Mucosa of gallbladder (tissue), 1 donor: ENCODE measurements around the gene PIP5K1B. TPM values are rescaled to one million over a fixed set of nuclear protein-coding genes. Genes with fewer than 3 reads are reported as not detected.

Source experiments
- DNase-seq: peaks from one replicate; pipeline ENCODE4 v3.0.0-alpha.2; 2020; ENCODE audit warnings: low spot score
- total RNA-seq: library from RNA; stranded (reverse); gene quantifications from one replicate; pipeline ENCODE4 v1.2.1, GENCODE V29; 2021
- donor health status: DM: no; HTN: no; CAD: no.

PIP5K1B gene
- total RNA-seq, 1 donor from 2014 or later, result 14.0 TPM

DNA sequence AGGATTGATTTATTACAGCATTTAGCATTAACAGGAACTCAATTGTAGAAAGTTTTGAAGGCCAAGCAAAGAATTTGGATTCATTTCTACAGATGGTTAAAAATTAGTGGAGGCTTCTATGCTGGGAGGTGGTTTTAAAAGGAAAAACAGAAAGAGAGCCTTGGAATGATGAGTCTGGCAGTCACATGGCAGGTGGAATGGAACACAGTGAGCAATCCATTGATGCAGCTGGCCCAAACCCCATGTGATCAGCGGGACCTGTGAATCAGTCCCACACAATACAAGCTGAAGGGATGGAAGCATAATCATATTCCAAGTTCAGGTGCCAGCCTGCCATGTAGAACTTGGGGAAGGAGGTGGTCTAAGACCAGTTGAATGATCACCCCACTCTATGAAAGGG, 147.9 kb downstream of the PIP5K1B start:
- DNase-seq, result no peak

GRCh38 chr9:68859347-68859746, 154.3 kb downstream of the PIP5K1B start:
- DNase-seq, result no peak

DNA sequence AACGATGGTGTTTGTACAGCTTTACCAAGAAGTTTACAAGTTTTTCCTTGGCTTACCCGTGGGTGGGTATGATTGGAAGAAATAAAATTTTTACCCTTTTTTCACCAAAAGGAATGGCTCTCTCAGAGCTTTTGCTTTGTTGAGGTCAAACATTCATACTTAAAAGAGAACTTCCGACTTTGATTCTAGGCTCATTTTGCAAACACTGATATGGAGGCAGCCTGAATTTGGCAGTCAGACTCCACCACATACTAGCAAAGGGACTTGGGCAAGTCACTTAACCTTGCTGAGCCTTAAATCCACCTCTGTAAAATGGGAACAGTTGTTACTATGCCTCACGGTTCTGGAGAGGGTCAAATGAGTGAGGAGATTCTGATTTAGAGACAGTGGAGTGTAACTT, 155.4 kb downstream of the PIP5K1B start:
- no peak for DNase-seq

DNA sequence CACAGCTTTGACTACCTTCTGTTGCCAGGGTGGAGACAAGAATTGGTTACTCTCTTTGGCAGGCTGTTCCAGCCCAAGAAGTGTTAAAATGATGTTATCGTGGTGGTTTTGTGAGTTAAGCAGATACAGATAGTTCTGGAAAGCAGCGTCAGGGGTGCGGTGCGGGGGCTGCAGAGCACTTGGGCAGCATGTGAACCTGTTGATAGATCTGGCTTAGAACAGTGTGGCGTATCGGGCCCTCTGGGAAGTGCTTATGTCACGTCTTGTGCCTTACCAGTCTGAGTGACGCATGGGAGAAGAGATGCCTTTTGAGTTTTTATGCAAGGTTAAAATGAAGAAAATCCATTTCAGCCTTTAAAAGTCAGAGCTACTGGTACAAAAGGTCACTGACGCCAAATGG, 156.4 kb downstream of the PIP5K1B start:
- no peak for DNase-seq

DNA sequence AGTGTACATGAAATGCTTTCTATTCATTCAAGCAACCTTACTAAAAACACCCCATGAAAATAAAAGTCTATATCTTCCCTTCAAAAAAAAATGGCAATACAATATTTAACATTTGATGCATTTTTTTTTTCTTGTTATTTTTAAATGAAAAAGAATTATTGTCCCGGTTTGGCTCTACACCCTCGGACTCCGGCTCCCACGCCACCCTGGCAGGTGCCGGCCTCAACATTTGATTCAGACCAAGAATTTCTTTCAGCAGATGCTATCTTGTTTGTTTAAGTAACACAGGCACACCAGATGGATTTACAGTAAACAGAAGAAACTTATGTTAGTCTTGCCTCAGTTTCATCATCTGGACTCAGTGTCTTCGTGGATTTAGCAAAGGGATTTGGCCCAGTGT, 162.0 kb downstream of the PIP5K1B start:
- no peak for DNase-seq

DNA sequence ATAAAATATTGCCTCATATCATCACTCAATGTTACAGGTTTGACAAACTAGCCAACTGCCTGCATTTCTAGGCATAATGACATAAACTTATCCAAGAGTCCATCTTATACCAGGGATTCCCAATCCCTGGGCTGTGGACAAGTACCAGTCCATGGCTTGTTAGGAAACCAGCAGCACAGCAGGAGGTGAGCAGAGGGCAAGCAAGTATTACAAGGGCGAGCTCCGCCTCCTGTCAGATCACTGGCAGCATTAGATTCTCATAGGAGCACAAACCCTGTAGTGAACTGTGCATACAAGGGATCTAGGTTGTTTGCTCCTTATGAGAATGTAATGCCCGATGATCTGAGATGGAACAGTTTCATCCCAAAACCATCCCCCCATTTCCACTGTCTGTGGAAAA, 164.0 kb downstream of the PIP5K1B start:
- DNase-seq, result no peak

- DNase-seq, result no peak
These were observed 165.0 kb downstream of the PIP5K1B start for GRCh38 chr9:68870086-68870485.

GRCh38 chr9:68871236-68871635, 166.2 kb downstream of the PIP5K1B start:
- DNase-seq, result no peak

DNA sequence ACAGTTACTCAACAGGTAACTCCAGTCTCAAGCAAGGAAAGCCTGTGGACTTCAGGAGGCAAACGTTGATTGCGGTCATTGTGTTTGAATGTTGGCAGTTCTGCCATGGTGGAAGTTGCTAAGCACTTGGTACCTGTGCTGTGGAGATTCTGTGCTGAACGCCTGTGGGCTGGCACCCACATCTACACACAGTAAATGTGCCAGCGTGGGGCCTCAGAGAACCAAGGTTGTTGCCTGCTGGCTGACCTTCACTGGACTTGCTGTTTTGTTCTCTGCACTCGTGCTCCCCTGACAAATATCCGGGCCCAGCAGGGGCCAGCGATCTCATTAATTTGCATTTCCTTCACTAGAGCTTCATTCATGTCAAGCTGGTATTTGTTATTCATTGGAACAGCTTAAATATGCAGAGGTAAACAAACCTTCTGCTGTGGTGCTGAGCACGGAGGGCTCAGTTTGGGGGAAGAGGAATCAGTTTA, 167.0 kb downstream of the PIP5K1B start:
- DNase-seq, result no peak

DNA sequence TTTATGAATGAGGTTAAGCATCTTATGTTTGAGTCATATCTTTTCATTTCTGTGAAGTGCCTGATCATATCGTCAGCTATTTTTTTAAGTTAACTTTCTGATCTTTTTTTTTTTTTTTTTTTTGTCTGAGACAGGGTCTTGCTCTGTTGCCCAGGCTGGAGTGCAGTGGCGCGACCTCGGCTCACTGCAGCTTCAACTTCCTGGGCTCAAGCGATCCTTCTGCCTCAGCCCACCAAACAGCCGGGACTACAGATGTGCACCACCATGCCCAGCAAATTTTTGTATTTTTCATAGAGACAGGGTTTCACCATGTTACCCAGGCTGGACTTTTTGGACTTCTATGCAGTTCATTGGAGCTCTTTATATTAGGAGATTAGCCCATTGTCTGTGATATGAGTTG, 168.1 kb downstream of the PIP5K1B start:
- DNase-seq, result no peak

GRCh38 chr9:68876273-68876672, 171.2 kb downstream of the PIP5K1B start:
- DNase-seq, result no peak

DNA sequence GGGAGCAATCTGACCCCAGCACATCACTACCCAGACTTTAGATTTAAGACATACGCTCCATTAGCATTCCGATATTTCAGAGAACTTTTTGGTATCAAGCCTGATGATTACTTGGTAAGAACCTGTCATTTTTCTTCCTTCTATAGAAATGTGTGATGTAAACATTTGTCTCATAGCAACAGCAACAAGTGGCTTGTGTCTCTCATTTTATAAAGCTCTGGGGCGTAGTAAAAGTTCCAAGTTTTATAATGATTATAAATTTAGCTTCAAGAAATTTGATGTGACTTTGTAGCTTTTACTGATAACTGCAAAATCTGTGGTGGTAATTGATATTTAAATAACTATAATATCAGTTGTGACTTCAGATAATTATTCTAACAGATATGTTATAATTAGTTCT, 171.6 kb downstream of the PIP5K1B start:
- no peak for DNase-seq

GRCh38 chr9:68877219-68877618, 172.2 kb downstream of the PIP5K1B start:
- DNase-seq, result no peak

- no peak for DNase-seq
These were observed 173.4 kb downstream of the PIP5K1B start for GRCh38 chr9:68878450-68878849.

DNA sequence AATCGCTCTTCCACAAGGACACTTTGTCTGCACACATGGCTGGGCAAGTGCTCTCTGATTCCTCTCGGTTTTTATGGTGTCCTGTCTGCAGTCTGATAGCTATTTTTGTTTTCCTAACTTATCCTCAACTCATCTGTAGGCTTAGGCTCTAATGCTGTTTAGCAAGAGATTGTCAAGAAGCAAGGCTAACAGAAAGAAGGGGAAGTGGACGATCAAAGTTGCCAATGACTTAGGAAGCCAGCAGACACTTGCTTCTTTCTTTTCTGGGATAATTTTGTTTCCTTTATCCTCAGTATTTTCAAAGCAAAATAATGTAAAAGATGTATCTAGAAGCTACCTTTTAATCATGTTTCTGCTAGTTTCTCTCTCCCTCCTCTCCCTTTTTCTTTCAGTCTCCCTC, 178.2 kb downstream of the PIP5K1B start:
- no peak for DNase-seq

DNA sequence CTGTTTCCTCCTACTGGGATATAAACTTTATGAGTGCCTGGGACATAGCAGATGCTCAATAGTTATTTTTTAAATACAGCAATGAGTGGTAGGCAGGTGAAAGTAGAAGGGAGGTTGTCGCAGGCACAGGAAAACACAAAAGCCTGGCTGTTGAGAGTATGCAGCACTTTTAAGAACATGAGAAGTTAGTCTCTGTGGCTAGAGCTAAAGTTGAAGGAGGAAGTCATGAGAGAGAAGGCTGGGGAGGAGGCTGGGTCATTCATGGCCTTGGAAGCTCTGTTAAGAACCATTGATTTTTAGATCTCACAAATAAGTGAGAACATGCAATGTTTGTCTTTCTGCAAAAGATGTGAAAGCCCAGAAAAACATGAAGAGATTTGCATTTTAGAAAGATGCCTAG, 182.2 kb downstream of the PIP5K1B start:
- no peak for DNase-seq

DNA sequence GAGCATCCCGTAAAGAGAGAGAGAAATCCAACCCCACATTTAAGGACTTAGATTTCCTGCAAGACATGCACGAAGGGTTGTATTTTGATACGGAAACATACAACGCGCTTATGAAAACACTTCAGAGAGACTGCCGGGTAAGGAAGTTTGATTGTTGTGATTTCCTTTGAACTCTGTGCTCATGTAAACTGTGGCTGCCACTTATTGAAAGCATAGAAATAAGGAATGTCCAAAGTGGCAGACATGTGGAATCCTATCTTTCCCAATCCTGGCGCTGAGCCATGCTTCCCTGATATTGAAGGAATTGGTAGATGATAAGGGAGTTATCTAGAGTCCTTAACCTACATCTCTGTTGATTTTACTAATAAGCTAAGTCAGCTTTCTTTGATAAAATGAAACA, 189.5 kb downstream of the PIP5K1B start:
- DNase-seq, result no peak

DNA sequence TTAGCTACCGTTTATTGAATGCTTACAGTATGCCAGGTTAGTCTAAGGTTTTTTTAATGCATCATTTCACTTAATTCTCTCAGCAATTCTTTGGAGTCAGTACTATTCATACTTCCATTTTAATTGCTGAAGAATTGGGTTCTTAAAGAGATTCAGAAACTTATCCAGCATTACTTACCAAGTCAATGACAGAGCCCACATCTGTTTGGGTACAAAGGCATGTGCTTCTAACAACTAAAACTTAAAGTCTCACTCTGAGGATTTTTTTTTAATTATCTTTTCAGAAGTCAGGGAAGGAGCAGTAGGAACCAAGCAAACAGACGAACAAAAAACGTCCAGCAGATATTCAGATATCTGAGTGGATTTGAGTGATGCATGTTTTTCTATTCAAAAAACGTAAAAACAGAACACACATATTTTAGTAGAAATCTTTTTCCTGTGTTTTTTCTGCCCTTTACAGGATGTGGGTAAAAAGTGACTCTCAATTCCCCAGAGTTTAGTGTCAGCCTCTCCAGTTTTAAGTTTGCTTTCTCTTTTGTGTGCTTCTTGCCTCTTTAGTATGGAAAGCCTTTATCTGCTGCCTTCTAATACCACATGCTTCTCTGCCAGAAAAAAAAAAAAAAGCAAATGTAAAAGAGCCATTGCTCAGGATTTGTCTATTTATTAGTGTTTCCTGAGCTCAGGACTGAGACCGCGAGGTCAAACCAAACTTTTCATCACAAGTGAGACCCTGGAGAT, 190.9 kb downstream of the PIP5K1B start:
- DNase-seq, result no peak

DNA sequence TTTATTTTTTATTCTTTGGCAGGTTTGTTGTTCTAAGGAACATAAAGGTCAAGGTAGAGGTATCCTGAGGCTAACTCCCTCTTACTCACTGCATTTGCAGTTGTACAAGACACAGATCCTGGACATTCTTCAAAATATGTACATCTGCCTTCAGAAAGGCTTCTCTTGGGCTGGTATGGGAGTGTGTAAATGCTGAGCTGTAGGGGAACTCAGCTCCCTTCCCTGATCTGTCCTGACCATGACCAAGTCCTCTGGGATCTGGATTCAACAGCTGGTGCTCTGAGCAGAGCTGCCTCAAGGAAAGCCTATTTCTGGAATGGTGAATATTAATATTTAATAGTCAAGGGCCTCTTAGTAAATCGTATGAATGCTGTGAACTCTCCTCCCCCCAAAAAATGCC, 191.4 kb downstream of the PIP5K1B start:
- DNase-seq, result no peak

GRCh38 chr9:68897577-68898145, 192.6 kb downstream of the PIP5K1B start:
- no peak for DNase-seq

GRCh38 chr9:68898781-68899439, 193.9 kb downstream of the PIP5K1B start:
- no peak for DNase-seq

DNA sequence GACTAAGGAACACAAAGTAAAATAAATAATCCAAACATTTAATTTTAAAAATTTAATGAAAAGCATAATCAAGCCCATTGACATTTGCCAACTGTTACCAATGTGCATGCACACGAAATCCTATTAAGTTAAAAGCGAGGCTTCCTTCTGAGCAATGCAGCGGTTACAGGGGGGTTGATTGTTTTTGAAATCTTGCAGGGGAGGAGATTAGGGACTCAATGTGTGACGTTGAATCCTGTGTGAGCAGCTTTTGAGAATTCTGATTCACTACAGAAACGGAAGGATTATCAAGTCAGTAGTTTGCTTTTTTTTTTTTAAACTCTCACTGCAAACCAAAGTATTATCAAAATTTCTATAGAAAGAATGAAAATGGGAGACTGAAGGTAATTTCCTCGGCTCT, 199.4 kb downstream of the PIP5K1B start:
- DNase-seq, result no peak

DNA sequence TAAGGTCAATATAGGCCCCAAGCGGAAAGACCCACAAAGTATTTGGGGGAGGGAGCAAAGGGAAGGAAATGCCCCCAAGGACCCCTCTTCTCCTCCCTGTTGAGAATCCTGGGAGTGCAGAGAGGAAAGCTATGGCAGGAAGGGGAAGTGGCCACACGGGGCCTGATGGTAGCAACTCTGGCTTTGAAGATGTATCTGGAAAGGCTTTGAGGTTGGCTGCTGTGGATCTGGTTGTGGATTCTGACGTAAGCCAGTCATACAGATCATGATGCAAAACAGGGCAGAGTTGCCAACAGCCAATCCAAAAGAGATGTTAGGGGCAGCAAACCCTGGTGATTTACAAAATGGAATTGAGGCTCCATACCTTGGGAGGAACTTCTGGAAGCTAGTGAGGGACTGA, 200.1 kb downstream of the PIP5K1B start:
- no peak for DNase-seq
